Measurements from ENCODE around the gene PLEKHG4B. TPM values are rescaled to one million over a fixed set of nuclear protein-coding genes. Genes with fewer than 3 reads are reported as not detected.

Gene PLEKHG4B
- polyA plus RNA-seq, 1 of the 3 experiments (the other 2 are of a cell fraction), result 0.18 TPM

GRCh38 chr5:191949-192690, 100.2 kb downstream of the PLEKHG4B start:
- H3K27ac ChIP-seq (ENCODE audit: low read depth in 2 of 2, low read length in 1 of 2), result no peak overlapping the region
- 90% methylated on average over 20 of the region's 46 CpGs for WGBS (ENCODE audit: low lambda C conversion rate)
- H3K9me2 ChIP-seq, result no peaks in the 10 kb centered on the region
- no peak overlapping the region for H3K4me2 ChIP-seq
- no peaks in the 10 kb centered on the region for H3K9me3 ChIP-seq
- H3K9ac ChIP-seq, result no peak overlapping the region
- H3K36me3 ChIP-seq (replicated peaks in 1 of 2; ENCODE audit: control insufficient read depth in 1 of 2, insufficient read depth in 2 of 2, low read length in 1 of 2), result no peaks in the 10 kb centered on the region
- H3K79me2 ChIP-seq (ENCODE audit: insufficient read depth), result no peaks in the 10 kb centered on the region
- DNase-seq, result no peak
- ChIA-PET CTCF (interaction anchor here (0.7 kb wide), 1 partner anchor 239 kb away, joined by 3 read pairs; no protein-coding TSS in a partner anchor), POLR2A (no interaction called here)
- TF ChIP-seq GATA2 (CRISPR knock-in tag; IDR thresholded peaks at IDR 0.05) (no peak), MEF2A (IDR thresholded peaks at IDR 0.05; ENCODE audit: borderline replicate concordance, low read depth) (no peak), CTCF (IDR thresholded peaks at IDR 0.05) (no peak), ELF1 (IDR thresholded peaks at IDR 0.05) (no peak), REST (IDR thresholded peaks at IDR 0.05; ENCODE audit: low read depth, low read length) (no peak), YY1 (IDR thresholded peaks at IDR 0.05; ENCODE audit: low read depth) (no peak), FOXM1 (IDR thresholded peaks at IDR 0.05; ENCODE audit: low read depth) (no peak), CHD2 (IDR thresholded peaks at IDR 0.05; ENCODE audit: low read length, partially characterized antibody) (no peak), JUND (IDR thresholded peaks at IDR 0.05) (no peak), IRF3 (IDR thresholded peaks at IDR 0.05; ENCODE audit: low read depth, low read length) (no peak), USF2 (IDR thresholded peaks at IDR 0.05; ENCODE audit: borderline replicate concordance, low read depth, low read length) (no peak), EP300 (IDR thresholded peaks at IDR 0.05; ENCODE audit: borderline replicate concordance in 1 of 2, low read depth in 1 of 2, low read length in 1 of 2) (no peak), ZBTB33 (IDR thresholded peaks at IDR 0.05; ENCODE audit: borderline replicate concordance, low read depth) (no peak), EZH2phosphoT487 (IDR thresholded peaks at IDR 0.05; ENCODE audit: borderline replicate concordance, low read depth) (no peak), MXI1 (IDR thresholded peaks at IDR 0.05; ENCODE audit: low read depth, low read length) (no peak)
- no peak overlapping the region for H2AFZ ChIP-seq (ENCODE audit: low read depth)
- no peaks in the 10 kb centered on the region for H3K27me3 ChIP-seq (ENCODE audit: insufficient read depth)
- no peak overlapping the region for H3K4me3 ChIP-seq (ENCODE audit: low read depth in 2 of 2, low read length in 1 of 2)
- no peaks in the 10 kb centered on the region for H4K20me1 ChIP-seq (ENCODE audit: insufficient read depth)
- H3F3A ChIP-seq (replicated peaks; ENCODE audit: insufficient read depth), result no peaks in the 10 kb centered on the region
- H3K4me1 ChIP-seq (ENCODE audit: control insufficient read depth in 1 of 2, insufficient read depth in 2 of 2, low read depth in 1 of 2, low read length in 1 of 2), result peaks cover 0 to 12% of the 10 kb centered on the region in 2 experiments; a peak in 1 of 4 replicates

Data from SK-N-SH (cell line).